NCI-H2227 (cell line): ENCODE data around the gene KRTAP22-2.

Source experiments
- DNase-seq: peaks from one replicate; lab custom pipeline; 2025; ENCODE audit not compliant: unreplicated experiment; lab: John Stamatoyannopoulos, UW

Gene KRTAP22-2

GRCh38 chr21:30590297-30590696 is at the start of gene KRTAP22-2:
Gene KRTAP22-2, minus strand, starts transcription at chr21:30590397.
- DNase-seq, result no peak

DNA sequence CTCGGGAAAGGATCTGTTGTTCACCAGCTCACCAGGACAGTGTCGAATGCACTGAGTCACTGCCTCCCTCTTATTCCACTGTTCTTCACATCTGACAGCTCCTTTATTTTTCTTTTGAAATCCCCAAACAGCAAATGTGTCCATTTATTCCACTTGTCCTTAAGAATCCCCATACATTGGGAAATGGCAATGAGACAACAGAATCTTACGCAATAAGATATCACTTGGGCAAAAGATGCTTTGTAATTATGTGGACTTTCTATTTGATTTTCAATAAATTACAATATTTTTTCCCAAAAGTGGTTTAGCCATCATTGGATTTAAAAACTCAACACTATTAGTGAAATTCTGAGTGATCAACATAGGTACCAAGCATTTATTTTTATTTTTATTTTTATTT is 48.5 kb upstream of the KRTAP22-2 start:
- DNase-seq, result no peak

DNA sequence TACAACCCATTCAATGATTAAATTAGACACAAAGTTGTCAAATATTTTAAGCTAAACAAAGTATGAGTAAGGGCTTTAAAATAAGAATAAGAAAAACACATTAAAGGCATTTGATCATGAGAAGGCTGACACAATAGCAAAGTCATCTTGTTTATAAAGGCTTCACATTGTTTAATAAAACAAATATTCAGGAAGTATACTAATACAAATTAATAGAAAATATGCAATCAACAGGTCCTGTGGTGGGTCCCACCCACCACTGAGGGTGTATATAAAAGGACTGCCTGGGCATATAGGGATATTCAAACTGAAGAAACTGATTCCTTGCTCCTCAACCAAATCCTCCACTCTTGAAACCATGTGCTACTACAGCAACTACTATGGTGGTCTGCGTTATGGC is 44.7 kb upstream of the KRTAP22-2 start, which contains the start of gene KRTAP20-2:
TSS of gene KRTAP20-2 (plus strand) at position 301 of the 400 bp plus-strand sequence. CDS start at position 359, 58 bp downstream.
- no peak for DNase-seq

DNA sequence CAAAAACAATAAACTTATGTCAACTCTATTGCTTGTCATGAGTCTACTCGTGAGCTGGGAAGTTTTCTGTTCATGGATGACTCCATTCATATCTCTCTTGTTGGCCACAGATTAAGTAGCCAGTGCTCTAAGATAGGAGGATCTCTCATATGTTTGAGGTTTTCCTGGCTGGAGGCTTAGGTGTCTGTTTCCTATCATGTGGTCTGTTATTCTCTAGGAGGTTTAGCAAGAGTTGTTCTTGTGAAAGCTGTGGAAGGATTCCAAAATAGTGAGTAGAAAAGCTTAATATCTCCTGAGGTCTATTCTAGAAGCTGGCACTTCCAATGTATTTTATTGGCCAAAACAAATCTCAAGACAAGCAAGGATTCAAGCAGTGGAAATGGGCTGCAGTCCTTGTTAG is 39.0 kb upstream of the KRTAP22-2 start:
- no peak for DNase-seq

DNA sequence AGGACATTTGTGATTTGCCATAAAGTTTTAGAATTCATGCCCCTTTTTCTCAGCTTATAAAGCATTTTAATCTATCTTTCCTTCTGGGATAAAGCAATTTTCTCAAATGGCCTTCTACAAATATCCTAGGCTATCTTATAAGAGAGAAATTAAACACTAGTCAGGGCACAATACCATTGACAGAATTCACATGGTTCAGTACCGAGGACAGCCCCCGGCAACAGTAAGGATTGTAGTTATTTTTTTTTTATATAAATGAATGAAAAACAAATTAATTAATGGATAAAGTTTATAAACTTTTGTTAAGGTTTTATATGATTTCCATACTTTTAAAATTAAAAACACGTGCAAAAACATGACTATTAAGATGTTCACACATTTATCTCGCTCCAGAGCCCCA is 37.9 kb upstream of the KRTAP22-2 start:
- DNase-seq, result no peak

DNA sequence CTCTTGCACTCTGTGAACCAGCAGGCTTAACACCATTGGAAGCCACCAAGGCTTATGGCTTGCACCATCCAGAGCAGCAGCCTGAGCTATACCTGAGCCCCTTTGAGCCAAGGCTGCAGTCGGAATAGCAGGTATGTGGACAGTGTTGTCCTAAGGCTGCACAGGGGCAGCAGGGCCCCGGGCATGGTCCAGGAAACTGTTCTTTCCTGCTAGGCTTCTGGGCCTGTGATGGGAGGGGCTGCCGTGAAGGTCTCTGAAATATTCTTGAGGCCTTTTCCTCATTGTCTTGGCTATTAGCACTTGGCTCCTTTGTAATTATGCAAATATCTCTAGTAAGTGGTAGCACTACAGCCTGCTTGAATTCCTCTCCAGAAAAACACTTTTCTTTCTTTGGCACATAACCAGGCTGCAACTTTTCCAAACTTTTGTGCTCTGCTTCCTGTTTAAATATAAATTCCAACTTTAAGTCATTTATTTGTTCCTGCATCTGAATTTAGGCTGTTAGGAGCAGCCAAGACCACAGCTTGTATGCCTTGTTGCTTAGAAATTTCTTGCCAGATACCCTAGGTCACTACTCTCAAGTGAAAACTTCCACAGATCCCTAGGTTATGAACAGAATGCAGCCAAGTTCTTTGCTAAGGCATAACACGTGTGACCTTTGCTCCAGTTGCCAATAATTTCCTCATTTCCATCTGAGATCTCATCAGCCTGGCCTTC is 35.4 kb upstream of the KRTAP22-2 start:
- DNase-seq, result no peak

GRCh38 chr21:30623362-30623761 is 33.2 kb upstream of the KRTAP22-2 start:
- no peak for DNase-seq

DNA sequence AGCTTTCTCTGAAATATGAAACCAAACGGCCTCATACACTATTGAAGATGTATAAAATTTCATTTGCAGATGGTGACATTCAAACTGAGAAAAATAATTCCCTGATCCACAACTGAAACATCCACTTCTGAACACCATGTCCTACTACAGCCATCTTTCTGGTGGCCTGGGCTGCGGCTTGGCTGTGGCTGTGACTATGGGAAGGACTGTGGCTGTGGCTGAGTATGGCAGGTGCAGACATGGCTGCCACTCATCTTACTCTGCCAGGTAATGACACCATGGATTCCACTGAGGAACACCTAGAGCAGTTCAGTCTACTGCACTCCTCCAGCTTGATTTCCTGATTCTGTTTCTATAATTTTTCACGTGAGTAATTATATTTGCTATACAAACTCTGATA is 30.3 kb upstream of the KRTAP22-2 start, which contains the start of gene KRTAP20-4:
TSS of gene KRTAP20-4 (plus strand) at position 106 of the 400 bp plus-strand sequence.
- no peak for DNase-seq

DNA sequence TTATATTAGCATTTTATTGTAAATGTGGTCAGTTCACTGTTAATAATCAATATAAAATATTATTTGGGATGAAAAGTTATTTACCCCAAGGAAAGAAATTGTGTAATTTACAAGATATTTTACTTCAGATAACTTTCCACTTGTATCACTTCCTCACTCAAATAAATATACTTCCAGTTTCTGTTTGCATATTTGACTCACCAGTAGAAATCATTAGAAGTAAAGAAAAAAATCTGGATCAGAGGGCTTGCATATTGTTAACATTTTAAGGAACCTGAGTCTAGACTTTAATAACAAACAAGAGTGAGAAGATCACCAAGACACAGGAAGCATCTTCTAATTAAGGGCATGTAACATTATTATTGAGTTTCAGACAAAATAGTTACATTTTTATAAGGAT is 29.9 kb upstream of the KRTAP22-2 start:
- no peak for DNase-seq

DNA sequence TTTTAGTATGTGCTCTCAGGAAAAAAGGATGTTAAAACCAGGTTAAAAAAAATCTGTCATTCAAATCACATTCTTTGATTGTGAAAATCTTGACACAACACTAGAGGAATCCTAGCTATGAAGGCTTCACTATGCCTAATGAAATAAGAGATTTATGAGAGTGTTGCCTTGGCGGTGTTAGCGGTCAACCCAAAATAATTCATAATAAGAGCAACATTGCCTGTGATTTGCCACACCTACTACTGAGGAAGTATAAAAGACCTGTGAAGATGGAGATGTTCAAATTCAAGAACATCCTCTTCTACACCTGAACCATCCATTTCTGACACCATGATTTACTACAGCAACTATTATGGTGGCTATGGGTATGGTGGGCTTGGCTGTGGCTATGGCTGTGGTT is 25.9 kb upstream of the KRTAP22-2 start, which contains the start of gene KRTAP20-1:
TSS of gene KRTAP20-1 (plus strand) at position 301 of the 400 bp plus-strand sequence. CDS start at position 331, 30 bp downstream.
- no peak for DNase-seq

DNA sequence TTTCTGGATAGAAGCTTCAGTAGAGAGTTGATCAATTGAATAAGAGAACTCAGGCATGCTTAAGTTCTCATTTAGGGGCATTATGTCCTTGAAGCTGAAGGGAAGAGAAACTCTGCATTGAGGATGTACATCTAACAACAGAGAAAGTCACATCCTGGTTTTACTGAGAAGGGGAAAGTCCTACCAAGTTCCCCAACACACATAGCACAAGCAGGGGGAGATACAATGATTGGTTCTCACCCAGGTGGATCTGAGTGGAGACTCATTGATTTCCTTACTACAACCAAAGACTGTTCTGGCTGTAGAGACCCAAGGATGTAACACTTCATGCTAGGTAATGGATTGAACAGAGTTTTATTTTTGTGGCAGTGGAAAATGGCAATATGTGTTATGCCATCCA is 25.0 kb upstream of the KRTAP22-2 start:
- DNase-seq, result no peak

GRCh38 chr21:30613836-30614235 is 23.6 kb upstream of the KRTAP22-2 start, which contains the start of gene KRTAP6-1:
Gene KRTAP6-1, minus strand, starts transcription at chr21:30613930. Its CDS starts 26 bp downstream, at chr21:30613904.
- DNase-seq, result no peak

GRCh38 chr21:30612132-30612531 is 21.9 kb upstream of the KRTAP22-2 start:
- DNase-seq, result no peak

- DNase-seq, result no peak
These were observed 15.8 kb upstream of the KRTAP22-2 start for GRCh38 chr21:30605968-30606367.

- no peak for DNase-seq
These were observed 10.6 kb upstream of the KRTAP22-2 start, which contains the start of gene KRTAP22-1 for GRCh38 chr21:30600787-30601186. Gene KRTAP22-1, plus strand, starts transcription at chr21:30601087.

DNA sequence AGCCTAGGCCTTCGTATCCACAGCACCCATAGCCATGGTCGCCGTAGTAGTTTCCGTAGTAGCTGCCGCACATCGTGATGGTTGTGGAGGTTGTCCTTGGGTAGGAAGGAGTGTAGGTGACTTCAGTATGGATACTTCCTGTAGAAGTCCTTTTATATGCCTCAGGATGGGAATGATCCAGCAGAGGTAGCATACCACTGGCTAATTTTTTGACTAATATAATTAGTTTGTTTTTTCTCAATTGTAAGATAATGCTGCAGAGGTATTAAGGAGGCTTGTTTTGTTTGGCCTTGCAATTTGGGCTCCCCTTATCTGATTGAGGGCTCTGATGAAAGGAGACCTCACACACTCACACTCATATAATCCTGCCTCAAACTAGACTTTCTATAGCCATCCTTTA is 8.6 kb upstream of the KRTAP22-2 start, which contains the start of gene KRTAP6-2:
TSS of gene KRTAP6-2 (minus strand) at position 101 of the 400 bp plus-strand sequence. CDS start at position 73, 28 bp downstream.
- DNase-seq, result no peak

DNA sequence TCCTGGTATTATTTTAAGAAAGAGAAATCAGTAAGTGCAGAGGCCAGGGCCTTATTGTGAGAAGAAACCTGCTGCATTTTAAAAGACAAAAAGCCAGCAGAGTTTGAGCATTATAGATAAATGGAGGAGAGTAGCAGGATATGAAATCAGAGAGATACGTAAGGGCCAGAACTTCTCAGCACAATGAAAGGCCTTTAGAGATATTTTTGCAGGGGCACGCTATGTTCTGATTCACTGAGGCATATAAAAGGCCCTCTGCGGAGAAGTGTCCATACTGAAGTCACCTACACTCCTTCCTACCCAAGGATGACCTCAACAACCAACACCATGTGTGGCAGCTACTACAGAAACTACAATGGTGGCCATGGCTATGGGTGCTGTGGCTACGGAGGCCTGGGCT is 1.9 kb upstream of the KRTAP22-2 start, which contains the start of gene KRTAP6-3:
TSS of gene KRTAP6-3 (plus strand) at position 301 of the 400 bp plus-strand sequence. CDS start at position 307, 6 bp downstream.
- no peak for DNase-seq

- DNase-seq, result no peak
These were observed 7.3 kb downstream of the KRTAP22-2 start for GRCh38 chr21:30582870-30583269.

DNA sequence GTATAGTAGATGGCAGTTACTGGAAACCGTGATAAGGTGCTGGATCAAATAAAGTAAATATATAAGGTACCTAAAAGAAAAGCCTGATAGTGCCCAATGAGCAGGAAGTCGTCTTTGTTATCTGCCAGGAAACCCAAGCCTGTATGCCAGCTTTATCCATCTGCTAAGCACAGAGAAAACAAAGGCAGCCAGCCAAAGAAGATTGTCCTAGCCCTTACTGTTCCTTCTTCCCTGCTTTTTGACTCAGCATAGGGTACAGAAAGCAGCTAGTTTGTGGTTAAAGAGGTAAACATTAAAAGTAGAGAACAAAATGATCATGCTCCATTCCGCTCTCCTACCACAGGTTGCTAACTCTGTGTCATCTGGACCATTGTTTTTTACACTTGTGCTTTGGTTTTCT is 10.1 kb downstream of the KRTAP22-2 start:
- peak; percentile 0 for DNase-seq

- DNase-seq, result no peak
These were observed 10.9 kb downstream of the KRTAP22-2 start for GRCh38 chr21:30579346-30579745.

- DNase-seq, result no peak
These were observed 12.4 kb downstream of the KRTAP22-2 start for GRCh38 chr21:30577766-30578165.

DNA sequence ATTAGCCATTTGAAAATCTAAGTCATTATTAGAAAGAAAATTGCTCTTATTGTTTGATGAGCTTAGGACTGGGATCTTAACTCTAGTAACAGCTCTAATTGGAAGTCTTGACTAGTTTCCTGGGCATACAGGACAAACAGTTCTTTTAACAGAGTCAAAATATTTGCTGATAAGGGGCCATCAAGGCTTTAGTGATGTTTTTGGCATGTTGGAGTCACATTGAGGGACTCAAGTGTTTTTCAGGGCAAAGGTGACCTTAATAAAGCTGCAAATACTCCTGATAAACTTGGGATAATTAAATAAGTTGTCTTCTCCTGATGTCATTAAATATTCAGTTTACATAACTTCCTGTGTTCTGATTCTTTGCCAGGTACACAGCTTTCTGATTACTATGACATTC is 22.6 kb downstream of the KRTAP22-2 start:
- DNase-seq, result no peak
